C4-2B (cell line): Measurements from ENCODE around the gene ATXN1L.

ENCODE experiments used
- H3K27ac ChIP-seq: fragments of 450-650 bp; 2 replicates; pipeline ENCODE4 v1.5.1; 2017
- ZFX ChIP-seq: fragments of 450-650 bp; IDR thresholded peaks from 2 replicates; pipeline ENCODE4 v1.6.1; 2017
- TF ChIP-seq, protein P1 (sequence below): fragments of 450-650 bp; conservative IDR thresholded peaks from 2 replicates; pipeline ENCODE4 v1.5.1; 2017; ENCODE audit warnings: mild to moderate bottlenecking

The ATXN1L gene

DNA sequence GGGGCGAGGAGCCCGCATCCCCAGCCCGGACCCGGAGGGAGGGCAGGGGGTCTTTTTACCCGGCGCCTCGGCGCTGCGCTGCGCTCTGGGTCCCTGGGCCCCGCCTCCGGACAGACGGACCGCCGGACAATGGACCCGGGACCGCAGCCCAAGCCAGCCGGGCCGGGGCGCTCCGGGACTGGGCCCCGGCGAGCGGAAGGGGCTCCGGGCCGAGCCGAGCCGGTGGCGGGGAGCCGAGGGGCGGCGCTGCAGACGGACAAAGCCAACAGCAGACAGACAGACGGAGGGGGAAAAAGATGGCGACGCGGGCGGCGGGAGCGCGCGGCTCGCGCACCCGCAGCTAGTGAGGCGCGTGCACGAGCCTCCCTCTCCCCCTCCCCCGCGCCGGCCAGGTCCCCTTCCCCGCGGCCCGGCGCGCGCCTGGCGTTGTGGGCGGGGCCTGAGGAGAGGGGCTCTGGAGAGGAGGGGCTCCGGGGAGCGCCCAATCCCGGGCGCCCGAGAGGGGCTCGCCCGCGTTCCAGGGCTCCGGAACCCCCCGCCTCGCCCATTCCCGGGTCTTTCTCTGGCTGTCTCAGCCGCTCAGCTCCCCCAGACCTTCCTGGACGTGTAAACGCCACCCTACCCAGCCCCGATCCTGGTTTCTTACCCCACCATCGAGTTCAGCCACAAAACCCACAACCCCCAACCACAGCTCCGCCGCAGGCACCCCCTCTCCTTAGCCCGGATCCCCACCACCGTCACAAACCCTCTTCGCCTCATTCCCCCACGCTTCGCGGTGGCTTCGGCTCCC lies 38.3 kb downstream of the ATXN1L start, which contains the start of gene ZNF821:
Gene ZNF821 (minus strand): TSS at position 334 of the 790 bp plus-strand sequence. CDS start 4,236 bp downstream, outside the sequence.
- peak; percentile 28; the same call in 1 of the 2 replicates for TF ChIP-seq ZFX
- TF ChIP-seq, protein P1, sequence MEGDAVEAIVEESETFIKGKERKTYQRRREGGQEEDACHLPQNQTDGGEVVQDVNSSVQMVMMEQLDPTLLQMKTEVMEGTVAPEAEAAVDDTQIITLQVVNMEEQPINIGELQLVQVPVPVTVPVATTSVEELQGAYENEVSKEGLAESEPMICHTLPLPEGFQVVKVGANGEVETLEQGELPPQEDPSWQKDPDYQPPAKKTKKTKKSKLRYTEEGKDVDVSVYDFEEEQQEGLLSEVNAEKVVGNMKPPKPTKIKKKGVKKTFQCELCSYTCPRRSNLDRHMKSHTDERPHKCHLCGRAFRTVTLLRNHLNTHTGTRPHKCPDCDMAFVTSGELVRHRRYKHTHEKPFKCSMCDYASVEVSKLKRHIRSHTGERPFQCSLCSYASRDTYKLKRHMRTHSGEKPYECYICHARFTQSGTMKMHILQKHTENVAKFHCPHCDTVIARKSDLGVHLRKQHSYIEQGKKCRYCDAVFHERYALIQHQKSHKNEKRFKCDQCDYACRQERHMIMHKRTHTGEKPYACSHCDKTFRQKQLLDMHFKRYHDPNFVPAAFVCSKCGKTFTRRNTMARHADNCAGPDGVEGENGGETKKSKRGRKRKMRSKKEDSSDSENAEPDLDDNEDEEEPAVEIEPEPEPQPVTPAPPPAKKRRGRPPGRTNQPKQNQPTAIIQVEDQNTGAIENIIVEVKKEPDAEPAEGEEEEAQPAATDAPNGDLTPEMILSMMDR = peak; percentile 40
- peak within 1 kb of the TSS; percentile 86 for H3K27ac ChIP-seq

DNA sequence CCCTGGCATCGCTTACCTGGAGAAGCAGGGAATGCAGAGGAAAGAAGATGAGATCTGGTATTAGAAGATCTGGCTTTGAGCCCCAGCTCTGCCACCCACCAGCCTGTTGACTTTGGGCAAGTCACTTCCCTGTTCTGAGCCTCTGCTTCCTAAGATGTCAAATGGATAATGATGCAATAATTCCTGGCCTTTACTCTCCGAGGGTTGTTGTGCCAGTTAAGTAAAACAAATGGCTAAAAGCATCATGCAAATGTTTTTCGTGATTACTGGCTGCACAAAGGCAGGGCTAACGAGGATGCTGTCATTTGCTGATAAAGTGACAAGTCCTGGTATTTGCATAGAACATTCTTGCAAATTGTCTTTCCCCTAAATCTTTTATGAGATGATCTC lies 39.5 kb downstream of the ATXN1L start:
- H3K27ac ChIP-seq = peak overlapping the region; percentile 86
- TF ChIP-seq, protein P1 = no peak
- no peak for TF ChIP-seq ZFX

DNA sequence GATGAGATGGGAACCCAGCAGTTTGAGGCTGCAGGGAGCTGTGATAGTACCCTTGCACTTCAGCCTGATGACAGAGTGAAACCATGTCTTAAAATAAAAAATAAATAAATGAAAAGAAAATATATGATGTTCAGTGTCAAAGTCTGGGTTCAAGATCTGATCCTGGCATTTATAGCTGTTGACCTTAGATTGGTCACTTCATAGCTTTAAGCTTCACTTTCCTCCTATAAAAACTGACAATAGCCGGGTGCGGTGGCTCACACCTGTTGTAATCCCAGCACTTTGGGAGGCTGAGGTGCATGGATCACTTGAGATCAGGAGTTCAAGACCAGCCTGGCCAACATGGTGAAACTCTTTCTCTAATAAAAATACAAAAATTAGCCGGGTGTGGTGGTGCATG lies 43.4 kb downstream of the ATXN1L start:
- TF ChIP-seq, protein P1 = no peak
- TF ChIP-seq ZFX = no peak
- H3K27ac ChIP-seq = no peak overlapping the region

DNA sequence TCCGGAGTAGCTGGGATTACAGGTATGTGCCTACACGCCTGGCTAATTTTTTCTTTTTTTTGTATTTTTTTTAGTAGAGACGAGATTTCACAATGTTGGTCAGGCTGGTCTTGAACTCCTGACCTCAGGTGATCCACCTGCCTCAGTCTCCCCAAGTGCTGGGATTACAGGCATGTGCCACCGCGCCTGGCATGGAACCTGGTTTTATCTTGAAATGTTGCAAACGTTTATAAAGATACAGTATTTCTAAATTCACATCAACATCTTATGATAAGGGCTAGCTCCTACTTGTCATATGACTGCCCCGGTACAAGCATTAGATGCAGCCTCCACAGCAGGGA lies 48.1 kb downstream of the ATXN1L start:
- no peak for TF ChIP-seq ZFX
- TF ChIP-seq, protein P1 = no peak
- H3K27ac ChIP-seq = peak overlapping the region; percentile 96

DNA sequence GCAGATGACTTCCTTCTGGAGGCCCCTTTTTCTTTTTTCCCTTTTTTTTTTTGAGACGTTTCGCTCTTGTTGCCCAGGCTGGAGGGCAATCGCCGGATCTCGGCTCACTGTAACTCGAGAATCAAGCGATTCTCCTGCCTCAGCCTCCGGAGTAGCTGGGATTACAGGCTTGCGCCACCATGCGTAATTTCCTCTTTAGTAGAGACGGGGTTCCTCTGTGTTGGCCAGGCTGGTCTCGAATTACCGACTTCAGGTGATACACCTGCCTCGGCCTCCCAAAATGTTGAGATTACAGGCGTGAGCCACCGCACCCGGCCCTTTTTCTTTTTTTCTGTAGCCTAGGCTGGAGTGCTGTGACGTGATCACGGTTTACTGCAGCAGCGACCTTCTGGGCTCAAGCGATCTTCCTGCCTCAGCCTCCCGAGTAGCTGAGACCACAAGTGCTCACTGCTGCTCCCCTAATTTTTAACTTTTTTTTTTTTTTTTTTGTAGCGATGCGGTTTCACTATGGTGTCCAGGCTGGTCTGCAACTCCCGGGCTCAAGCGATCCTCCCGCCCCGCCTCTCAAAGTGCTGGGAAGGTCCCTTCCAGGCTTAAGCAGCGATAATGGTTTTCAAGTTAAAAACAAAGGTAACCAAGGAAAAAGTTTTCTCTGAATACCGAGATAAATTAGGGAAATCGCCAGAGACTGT lies 48.6 kb downstream of the ATXN1L start:
- TF ChIP-seq ZFX = no peak
- TF ChIP-seq, protein P1 = peak; percentile 34
- peak overlapping the region; percentile 96 for H3K27ac ChIP-seq

DNA sequence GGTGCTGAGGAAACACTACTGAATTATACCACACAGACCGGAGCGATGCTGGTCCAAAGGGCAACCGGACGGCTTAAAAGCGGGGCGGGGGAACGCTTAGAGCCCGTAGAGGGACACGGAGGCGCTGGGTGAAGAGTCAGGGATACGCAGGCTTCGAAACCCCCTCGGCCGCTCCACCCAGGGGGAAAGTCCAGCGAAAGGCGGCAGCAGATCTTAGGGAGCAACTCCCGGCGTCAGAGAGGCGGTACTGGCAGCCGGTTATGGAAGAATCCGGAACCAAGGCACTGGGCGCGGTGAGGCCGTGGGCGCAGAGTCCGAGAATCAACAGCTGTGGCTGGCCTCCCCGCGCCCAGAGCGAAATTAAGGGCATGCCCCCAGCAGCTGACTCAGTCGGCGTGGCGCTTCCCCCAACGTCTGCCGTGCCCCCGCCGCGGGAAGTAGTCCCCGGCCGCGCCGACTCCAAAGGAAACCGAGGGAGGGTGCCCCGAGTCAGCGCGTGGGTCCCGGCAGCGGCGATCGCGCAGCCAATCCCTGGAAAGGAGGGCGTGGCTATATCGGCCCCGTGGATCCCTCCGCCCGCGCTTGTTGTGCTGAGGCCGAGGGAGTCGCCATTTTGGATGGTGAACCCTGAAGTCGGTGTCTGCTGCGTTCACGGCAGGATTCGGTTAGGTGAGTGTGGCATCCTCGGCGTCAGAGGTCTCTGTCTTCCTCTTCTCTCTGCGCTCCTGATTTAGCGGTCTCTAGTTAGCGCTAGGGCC lies 49.3 kb downstream of the ATXN1L start, which contains the start of gene IST1:
Gene IST1 (plus strand): TSS at position 611 of the 758 bp plus-strand sequence. CDS start 20,110 bp downstream, outside the sequence.
- peak within 1 kb of the TSS; percentile 96 for H3K27ac ChIP-seq
- TF ChIP-seq ZFX = no peak

DNA sequence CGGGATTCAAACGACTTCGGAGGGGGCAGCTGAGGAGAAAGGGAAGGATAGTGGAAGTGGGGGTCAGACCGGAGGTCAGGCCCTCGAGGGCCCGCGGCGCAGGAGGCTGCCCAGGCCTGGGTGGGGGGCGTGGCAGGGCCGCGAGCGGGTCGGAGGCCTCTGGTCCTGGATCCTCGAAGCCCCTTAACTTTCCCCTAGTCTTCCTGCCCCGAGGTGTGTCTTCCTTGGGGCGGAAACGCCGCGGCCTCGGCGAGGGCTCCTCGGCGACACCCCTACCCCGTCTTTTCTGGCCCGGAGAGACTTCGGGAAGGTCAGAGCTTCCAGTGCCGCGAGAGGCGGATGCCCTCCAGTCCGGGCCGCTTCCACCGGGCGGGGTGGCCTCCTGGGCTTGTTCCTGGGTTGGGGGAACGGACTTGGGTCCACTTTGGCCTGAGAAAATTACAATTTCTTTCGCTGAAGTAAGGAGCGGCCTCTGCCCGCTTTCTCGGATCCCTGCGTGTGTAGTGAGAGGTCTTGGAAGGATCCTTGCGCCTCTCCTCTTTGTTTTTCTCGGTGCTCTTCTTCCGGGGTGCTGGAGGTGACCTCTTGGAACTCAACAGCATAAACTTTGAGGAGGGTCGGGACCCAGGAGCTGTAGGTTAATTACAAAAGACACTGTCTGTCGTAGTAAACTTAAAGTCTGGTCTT lies 50.0 kb downstream of the ATXN1L start:
- peak overlapping the region; percentile 96 for H3K27ac ChIP-seq
- TF ChIP-seq ZFX = peak; percentile 82
- TF ChIP-seq, protein P1 = no peak
